WTC11 (cell line): ENCODE measurements around the gene LGALS12. TPM values are rescaled to one million over a fixed set of nuclear protein-coding genes. Genes with fewer than 3 reads are reported as not detected.

ENCODE experiments used
- ATAC-seq: fragments of 200-7000 bp; cut with Tn5 transposase; 2 replicates; pipeline ENCODE4 v1.10.0; 2021; ENCODE audit warnings: mild to moderate bottlenecking, moderate library complexity
- CTCF ChIA-PET: fragments of 300-600 bp; sonication (Branson Sonifier 250); formaldehyde crosslinking; loops from one replicate; lab custom pipeline; 2021; ENCODE audit warnings: antibody characterized with exemption; lab: Charles Lee
- POLR2A ChIA-PET: fragments of 350-600 bp; sonication (Branson Sonifier 250); formaldehyde crosslinking; loops from one replicate; lab custom pipeline; 2021; ENCODE audit warnings: antibody characterized with exemption; lab: Charles Lee
- DNase-seq: peaks from one replicate; pipeline ENCODE4 v3.0.0; 2021; ENCODE audit warnings: low spot score
- H3K27ac Mint-ChIP-seq: 2 replicates; pipeline ENCODE4 v1.8.0; 2021; ENCODE audit warnings: mixed read lengths
- H3K27me3 Mint-ChIP-seq: 2 replicates; pipeline ENCODE4 v1.8.0; 2021; ENCODE audit warnings: low read depth, mild to moderate bottlenecking, moderate library complexity, mixed read lengths
- H3K36me3 Mint-ChIP-seq: 2 replicates; pipeline ENCODE4 v1.8.0; 2021; ENCODE audit warnings: mixed read lengths
- H3K4me1 Mint-ChIP-seq: 2 replicates; pipeline ENCODE4 v1.8.0; 2022; ENCODE audit warnings: mixed read lengths
- H3K4me3 Mint-ChIP-seq: 2 replicates; pipeline ENCODE4 v1.8.0; 2021; ENCODE audit warnings: mild to moderate bottlenecking, moderate library complexity, mixed read lengths
- H3K9me3 Mint-ChIP-seq: 2 replicates; pipeline ENCODE4 v1.8.0; 2021; ENCODE audit warnings: mixed read lengths
- CREB1 ChIP-seq: sonication (generic); formaldehyde crosslinking; IDR thresholded peaks from 2 replicates; pipeline ENCODE4 v1.8.0; 2023; ENCODE audit warnings: mild to moderate bottlenecking, missing genetic modification reagents
- E2F4 ChIP-seq: sonication (generic); formaldehyde crosslinking; IDR thresholded peaks from 2 replicates; pipeline ENCODE4 v1.8.1; 2022; ENCODE audit warnings: low read depth, mild to moderate bottlenecking, moderate library complexity, missing genetic modification reagents, borderline replicate concordance
- ELF4 ChIP-seq: sonication (generic); formaldehyde crosslinking; IDR thresholded peaks from 2 replicates; pipeline ENCODE4 v1.8.1; 2022; ENCODE audit warnings: low read depth, mild to moderate bottlenecking, moderate library complexity, missing genetic modification reagents
- GTF2I ChIP-seq: fragments of 250-450 bp; sonication (Bioruptor Pico); conservative IDR thresholded peaks from 2 replicates; pipeline ENCODE4 v1.4.0; 2021; ENCODE audit warnings: mild to moderate bottlenecking
- HMGA2 ChIP-seq: fragments of 250-450 bp; sonication (Bioruptor Pico); IDR thresholded peaks from 2 replicates; pipeline ENCODE4 v1.4.0; 2021; ENCODE audit warnings: mild to moderate bottlenecking, moderate library complexity
- JAZF1 ChIP-seq: fragments of 250-450 bp; sonication (Bioruptor Pico); IDR thresholded peaks from 2 replicates; pipeline ENCODE4 v1.9.0; 2021; ENCODE audit warnings: moderate library complexity, mild to moderate bottlenecking, inconsistent platforms
- JUN ChIP-seq: sonication (generic); formaldehyde crosslinking; IDR thresholded peaks from 2 replicates; pipeline ENCODE4 v1.8.0; 2023; ENCODE audit warnings: mild to moderate bottlenecking, missing genetic modification reagents
- NR1H2 ChIP-seq: sonication (generic); formaldehyde crosslinking; IDR thresholded peaks from 2 replicates; pipeline ENCODE4 v1.9.0; 2021; ENCODE audit warnings: mild to moderate bottlenecking, moderate library complexity, missing genetic modification reagents
- PRRX2 ChIP-seq: fragments of 250-450 bp; sonication (Bioruptor Pico); IDR thresholded peaks from 2 replicates; pipeline ENCODE4 v1.8.0; 2021; ENCODE audit warnings: mild to moderate bottlenecking
- RORB ChIP-seq: fragments of 250-450 bp; sonication (Bioruptor Pico); IDR thresholded peaks from 2 replicates; pipeline ENCODE4 v1.9.0; 2021; ENCODE audit warnings: mild to moderate bottlenecking
- SMAD3 ChIP-seq: sonication (generic); formaldehyde crosslinking; IDR thresholded peaks from 2 replicates; pipeline ENCODE4 v1.8.0; 2022; ENCODE audit warnings: missing genetic modification reagents, mild to moderate bottlenecking, borderline replicate concordance
- STAT6 ChIP-seq: sonication (generic); formaldehyde crosslinking; conservative IDR thresholded peaks from 2 replicates; pipeline ENCODE4 v1.8.1; 2023; ENCODE audit warnings: mild to moderate bottlenecking, low read depth, missing genetic modification reagents, moderate library complexity
- TEAD4 ChIP-seq: sonication (generic); formaldehyde crosslinking; IDR thresholded peaks from 2 replicates; pipeline ENCODE4 v1.8.0; 2022; ENCODE audit warnings: mild to moderate bottlenecking, missing genetic modification reagents
- TP53 ChIP-seq: sonication (generic); formaldehyde crosslinking; IDR thresholded peaks from 2 replicates; pipeline ENCODE4 v1.8.1; 2023; ENCODE audit warnings: mild to moderate bottlenecking, missing genetic modification reagents
- ZNF121 ChIP-seq: sonication (generic); formaldehyde crosslinking; IDR thresholded peaks from 2 replicates; pipeline ENCODE4 v1.8.0; 2023; ENCODE audit warnings: missing genetic modification reagents
- ZNF219 ChIP-seq: sonication (generic); formaldehyde crosslinking; IDR thresholded peaks from 2 replicates; pipeline ENCODE4 v1.8.0; 2023; ENCODE audit warnings: missing genetic modification reagents, mild to moderate bottlenecking, borderline replicate concordance
- ZNF281 ChIP-seq: sonication (generic); formaldehyde crosslinking; IDR thresholded peaks from 2 replicates; pipeline ENCODE4 v1.8.0; 2023; ENCODE audit warnings: mild to moderate bottlenecking, missing genetic modification reagents
- total RNA-seq: library from RNA; stranded (reverse); gene quantifications from 3 replicates; pipeline ENCODE4 v1.2.3, GENCODE V29; 2021
- TF ChIP-seq, protein P1 (sequence below): fragments of 200-600 bp; IDR thresholded peaks from 2 replicates; pipeline ENCODE4 v1.8.0; 2022; ENCODE audit warnings: antibody characterized with exemption
- TF ChIP-seq, protein P2 (sequence below): fragments of 250-450 bp; sonication (Bioruptor Pico); IDR thresholded peaks from 2 replicates; pipeline ENCODE4 v2.1.2; 2022; ENCODE audit warnings: mild to moderate bottlenecking, moderate library complexity
- TF ChIP-seq, protein P3 (sequence below): fragments of 250-450 bp; sonication (Bioruptor Pico); IDR thresholded peaks from 2 replicates; pipeline ENCODE4 v1.9.0; 2021; ENCODE audit warnings: moderate library complexity, mild to moderate bottlenecking, inconsistent platforms, borderline replicate concordance

The LGALS12 gene
- total RNA-seq, 1 experiment from 2014 or later, result 1.4 TPM

DNA sequence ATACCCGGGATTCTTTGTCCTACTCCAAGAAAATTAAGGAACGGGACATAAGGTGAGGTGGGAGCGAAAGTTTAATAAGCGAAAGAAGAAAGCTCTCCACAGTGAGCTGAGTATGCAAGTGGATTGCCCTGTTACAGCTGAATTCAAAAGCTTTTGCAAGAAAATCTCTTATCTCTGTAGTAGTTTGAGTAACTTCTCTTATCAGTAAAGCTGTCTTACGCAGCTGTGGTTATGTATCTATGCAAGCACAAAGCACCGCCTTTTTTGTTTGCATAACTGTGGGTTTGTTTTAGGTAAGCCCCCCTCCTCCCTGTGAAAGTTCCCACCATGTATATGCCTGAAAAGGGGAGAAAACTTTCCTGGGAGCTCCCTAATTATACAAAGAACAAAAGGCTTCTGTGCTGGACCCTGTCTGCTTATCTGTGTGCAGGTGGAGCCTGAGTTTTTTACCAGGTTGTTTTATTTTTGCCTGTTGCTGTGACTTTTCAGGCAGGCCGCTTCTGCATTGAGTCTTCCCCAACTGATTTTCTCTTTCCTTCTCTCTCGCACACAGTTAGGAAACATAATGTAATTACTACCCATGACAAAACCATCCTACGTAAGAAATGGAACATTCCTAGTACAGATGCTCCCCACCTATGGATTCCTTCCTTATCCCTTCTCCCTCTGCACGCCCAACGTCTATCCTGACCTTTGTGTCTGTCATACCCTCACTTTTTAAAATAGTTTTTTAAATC lies 14.1 kb upstream of the LGALS12 start:
- H3K36me3 Mint-ChIP-seq, result peaks cover 19% of the 10 kb centered on the region
- ChIA-PET POLR2A (interaction anchor here (1.0 to 1.4 kb wide), 2 partner anchors 11 to 38 kb away, joined by 3 read pairs; no protein-coding TSS in a partner anchor), CTCF (interaction anchor here (1.6 to 4.5 kb wide), 4 partner anchors 12 to 144 kb away, joined by 5 to 46 read pairs (median 21); no protein-coding TSS in a partner anchor)
- peak overlapping the region; percentile 77 for H3K4me3 Mint-ChIP-seq
- H3K9me3 Mint-ChIP-seq, result peaks cover 17% of the 10 kb centered on the region
- H3K4me1 Mint-ChIP-seq, result peaks cover 40% of the 10 kb centered on the region
- TF ChIP-seq PRRX2 (CRISPR knock-in tag) (no peak), ZNF121 (CRISPR knock-in tag) (no peak), TEAD4 (CRISPR knock-in tag) (no peak), ZNF281 (CRISPR knock-in tag) (no peak), NR1H2 (CRISPR knock-in tag) (no peak), JUN (no peak), ZNF219 (CRISPR knock-in tag) (no peak), JAZF1 (no peak), ELF4 (CRISPR knock-in tag) (no peak)
- TF ChIP-seq, protein P1, sequence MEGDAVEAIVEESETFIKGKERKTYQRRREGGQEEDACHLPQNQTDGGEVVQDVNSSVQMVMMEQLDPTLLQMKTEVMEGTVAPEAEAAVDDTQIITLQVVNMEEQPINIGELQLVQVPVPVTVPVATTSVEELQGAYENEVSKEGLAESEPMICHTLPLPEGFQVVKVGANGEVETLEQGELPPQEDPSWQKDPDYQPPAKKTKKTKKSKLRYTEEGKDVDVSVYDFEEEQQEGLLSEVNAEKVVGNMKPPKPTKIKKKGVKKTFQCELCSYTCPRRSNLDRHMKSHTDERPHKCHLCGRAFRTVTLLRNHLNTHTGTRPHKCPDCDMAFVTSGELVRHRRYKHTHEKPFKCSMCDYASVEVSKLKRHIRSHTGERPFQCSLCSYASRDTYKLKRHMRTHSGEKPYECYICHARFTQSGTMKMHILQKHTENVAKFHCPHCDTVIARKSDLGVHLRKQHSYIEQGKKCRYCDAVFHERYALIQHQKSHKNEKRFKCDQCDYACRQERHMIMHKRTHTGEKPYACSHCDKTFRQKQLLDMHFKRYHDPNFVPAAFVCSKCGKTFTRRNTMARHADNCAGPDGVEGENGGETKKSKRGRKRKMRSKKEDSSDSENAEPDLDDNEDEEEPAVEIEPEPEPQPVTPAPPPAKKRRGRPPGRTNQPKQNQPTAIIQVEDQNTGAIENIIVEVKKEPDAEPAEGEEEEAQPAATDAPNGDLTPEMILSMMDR, result no peak
- TF ChIP-seq, protein P2, sequence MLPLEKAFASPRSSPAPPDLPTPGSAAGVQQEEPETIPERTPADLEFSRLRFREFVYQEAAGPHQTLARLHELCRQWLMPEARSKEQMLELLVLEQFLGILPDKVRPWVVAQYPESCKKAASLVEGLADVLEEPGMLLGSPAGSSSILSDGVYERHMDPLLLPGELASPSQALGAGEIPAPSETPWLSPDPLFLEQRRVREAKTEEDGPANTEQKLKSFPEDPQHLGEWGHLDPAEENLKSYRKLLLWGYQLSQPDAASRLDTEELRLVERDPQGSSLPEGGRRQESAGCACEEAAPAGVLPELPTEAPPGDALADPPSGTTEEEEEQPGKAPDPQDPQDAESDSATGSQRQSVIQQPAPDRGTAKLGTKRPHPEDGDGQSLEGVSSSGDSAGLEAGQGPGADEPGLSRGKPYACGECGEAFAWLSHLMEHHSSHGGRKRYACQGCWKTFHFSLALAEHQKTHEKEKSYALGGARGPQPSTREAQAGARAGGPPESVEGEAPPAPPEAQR (CRISPR knock-in tag), result no peak
- TF ChIP-seq, protein P3, sequence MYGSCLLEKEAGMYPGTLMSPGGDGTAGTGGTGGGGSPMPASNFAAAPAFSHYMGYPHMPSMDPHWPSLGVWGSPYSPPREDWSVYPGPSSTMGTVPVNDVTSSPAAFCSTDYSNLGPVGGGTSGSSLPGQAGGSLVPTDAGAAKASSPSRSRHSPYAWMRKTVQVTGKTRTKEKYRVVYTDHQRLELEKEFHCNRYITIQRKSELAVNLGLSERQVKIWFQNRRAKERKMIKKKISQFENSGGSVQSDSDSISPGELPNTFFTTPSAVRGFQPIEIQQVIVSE (CRISPR knock-in tag), result no peak
- peak overlapping the region; percentile 79 for H3K27ac Mint-ChIP-seq
- ATAC-seq, result no peak
- peaks cover 18% of the 10 kb centered on the region for H3K27me3 Mint-ChIP-seq
- DNase-seq, result no peak

GRCh38 chr11:63492441-63492840 lies 13.4 kb upstream of the LGALS12 start:
- ATAC-seq, result no peak
- ChIA-PET POLR2A (interaction anchor here (1.4 kb wide), 1 partner anchor 12 kb away, joined by 3 read pairs; no protein-coding TSS in a partner anchor), CTCF (no interaction called here)
- peaks cover 18% of the 10 kb centered on the region for H3K27me3 Mint-ChIP-seq
- H3K36me3 Mint-ChIP-seq, result peaks cover 19% of the 10 kb centered on the region
- peak overlapping the region; percentile 77; the same call in 1 of the 2 replicates for H3K4me3 Mint-ChIP-seq
- H3K9me3 Mint-ChIP-seq, result peaks cover 22% of the 10 kb centered on the region
- H3K4me1 Mint-ChIP-seq, result peaks cover 40% of the 10 kb centered on the region
- TF ChIP-seq STAT6 (CRISPR knock-in tag) (no peak), HMGA2 (CRISPR knock-in tag) (no peak), TP53 (no peak), CREB1 (CRISPR knock-in tag) (no peak), E2F4 (CRISPR knock-in tag) (no peak), GTF2I (no peak), SMAD3 (CRISPR knock-in tag) (no peak), RORB (CRISPR knock-in tag) (no peak)
- no peak overlapping the region; the same call in 1 of the 2 replicates for H3K27ac Mint-ChIP-seq
- DNase-seq, result no peak
